ENCODE results near the gene PDZD8.

- TF ChIP-seq EHMT2 (IDR thresholded peaks at IDR 0.05; ENCODE audit: low read depth) = no peak
- no peak for TF ChIP-seq JUN (IDR thresholded peaks at IDR 0.05)
- no peak for TF ChIP-seq HOXB5 (CRISPR knock-in tag; IDR thresholded peaks at IDR 0.05)
These were observed 108.8 kb downstream of the PDZD8 start for GRCh38 chr10:117266400-117266799.

Data from A549 (cell line).